HG03378 (cell line): ENCODE results near the gene TSPAN8.
"Not testable (repeated sequence)": the region's sequence is repeated elsewhere in the genome, so short reads cannot be mapped to it uniquely, and the experiment has no call there.

Experiments
- ATAC-seq: cut with Tn5 transposase; IDR thresholded peaks from one replicate; pipeline ENCODE4 v1.9.1; 2021; ENCODE audit warnings: mild to moderate bottlenecking, moderate library complexity; ENCODE audit not compliant: unreplicated experiment

Gene TSPAN8

DNA sequence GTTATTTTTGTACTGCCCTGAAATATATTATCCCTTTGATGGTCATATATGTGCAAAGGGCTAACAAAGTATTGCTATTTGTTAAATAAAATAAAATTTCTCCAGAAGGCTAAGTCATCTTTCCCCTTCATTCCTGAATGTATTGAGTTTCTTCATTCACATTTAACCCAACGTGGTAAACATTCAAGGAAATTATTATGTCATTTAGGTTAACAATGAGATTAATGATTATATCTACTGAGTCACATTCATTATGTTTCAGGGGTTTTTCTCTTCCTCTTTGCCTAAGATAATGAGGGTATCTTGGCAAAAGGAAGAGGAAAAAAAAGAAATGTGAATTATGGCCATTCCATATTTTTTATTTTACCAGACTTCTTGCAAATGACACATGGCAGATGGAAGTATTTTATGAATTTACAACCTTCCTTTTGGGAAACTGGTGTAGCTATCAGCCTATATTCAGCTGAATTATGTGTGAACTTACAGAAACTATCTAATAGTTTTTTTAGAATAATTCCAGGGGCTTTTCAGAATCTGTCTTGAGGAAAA, 27.2 kb downstream of the TSPAN8 start:
- no peak for ATAC-seq

DNA sequence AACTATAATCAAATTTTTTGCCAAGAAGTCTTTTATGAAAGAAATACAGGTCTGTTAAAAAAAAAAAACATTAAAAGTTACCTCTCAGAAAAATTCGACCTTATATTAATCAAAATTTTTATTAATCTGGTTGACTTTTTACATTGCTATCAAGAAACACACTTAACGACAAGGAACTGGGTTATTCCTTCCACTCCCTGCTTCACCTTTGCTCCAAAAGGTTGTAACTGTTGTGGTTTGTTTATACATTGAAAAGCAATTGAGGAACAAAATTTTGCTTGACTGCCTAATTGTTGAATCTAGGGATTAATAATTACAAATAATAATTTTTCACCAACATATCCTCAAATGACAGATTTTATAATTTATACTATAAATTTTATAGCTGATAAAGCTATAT, 28.4 kb downstream of the TSPAN8 start:
- no peak for ATAC-seq

DNA sequence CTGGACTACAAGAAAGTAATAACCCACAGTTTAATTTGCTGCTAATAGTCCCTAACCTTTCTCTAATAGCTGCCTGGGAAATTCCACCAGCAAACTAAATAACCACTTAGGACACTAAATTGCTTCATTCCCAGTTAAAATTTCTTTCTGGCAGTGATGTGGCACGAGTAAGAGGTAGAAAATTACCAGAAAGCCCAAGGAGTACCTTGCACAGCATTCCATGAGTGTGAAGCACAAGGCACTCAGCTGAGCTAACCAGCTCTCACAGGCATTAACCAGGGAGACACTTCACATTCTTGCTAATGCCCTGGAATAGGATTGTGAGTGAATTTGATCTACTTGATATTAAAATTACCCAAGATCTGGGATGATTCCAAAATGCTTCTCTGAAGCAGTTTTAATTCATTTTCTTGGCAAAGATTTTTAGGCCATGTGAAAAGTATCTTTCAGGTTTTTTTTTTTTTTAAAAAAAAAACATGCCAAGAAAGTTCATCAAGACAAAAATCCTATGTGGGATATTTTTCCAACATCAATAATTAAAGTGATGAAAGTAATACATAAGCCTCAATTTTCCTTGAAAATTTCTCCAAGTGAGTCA, 29.5 kb downstream of the TSPAN8 start:
- ATAC-seq = no peak

DNA sequence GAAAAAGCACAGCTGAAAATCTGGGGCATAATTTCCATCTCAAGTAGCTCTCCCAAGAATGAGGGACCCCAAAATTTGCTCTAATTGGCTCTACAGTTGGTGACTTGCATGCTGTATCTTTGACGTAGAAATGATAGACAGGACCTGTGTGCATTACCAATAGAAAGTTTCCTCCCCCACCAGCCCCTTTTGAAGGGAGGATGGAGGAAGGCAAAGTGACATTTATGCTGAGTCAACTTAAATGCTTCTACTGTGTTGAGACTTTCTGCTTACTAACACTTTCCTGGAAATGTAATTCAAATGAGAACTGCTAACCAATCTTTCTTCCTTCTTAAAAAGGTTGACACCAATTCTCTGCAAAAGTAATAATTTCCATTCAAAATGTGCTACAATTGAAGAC, 31.9 kb downstream of the TSPAN8 start:
- no peak for ATAC-seq

DNA sequence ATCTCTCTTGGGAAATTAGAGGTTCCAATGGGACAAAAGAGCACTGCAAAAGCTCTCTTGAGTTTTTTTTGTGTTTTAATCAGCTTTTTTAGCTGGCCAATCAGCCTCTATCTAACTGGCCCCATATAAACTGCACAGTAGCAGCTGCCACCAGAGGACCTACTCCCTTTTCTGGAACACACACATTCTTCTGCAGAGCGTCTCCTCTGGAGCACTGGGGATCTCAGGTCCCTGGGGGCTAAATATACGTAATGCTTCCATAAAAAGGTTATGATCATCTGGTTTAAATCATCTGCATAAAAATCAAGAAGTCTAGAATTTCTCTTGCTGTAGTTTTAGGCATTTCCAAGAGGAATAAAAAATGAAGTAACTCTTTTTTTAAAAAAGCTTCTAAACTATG, 32.3 kb downstream of the TSPAN8 start:
- no peak for ATAC-seq

DNA sequence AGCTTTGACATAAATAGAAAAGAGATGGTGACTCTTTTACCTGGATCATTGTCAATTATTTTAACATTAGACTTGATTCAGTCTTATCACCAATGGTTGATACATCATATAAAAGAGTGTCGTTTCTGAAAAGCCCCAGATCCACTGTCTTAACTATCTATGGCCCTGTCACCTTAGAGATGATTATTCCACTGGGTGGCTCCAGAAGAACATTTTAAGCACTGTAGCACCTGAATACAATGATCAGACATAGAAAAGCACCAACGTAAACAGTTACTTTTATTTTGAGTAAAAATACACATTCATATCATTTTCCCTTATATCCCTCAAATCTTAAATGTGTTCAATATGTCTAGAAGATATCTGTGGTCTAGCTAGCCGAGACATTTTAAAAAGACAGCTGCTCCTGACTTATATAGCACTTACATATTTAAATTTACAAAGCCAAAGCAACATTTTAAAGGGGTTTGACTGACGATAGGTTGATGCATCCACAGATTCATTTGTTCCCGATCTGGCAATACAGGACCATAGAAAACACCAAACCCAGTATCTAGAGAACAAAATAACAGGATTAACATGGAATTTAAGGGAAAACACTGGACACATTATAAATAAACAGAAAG, 32.9 kb downstream of the TSPAN8 start:
- ATAC-seq = no peak

DNA sequence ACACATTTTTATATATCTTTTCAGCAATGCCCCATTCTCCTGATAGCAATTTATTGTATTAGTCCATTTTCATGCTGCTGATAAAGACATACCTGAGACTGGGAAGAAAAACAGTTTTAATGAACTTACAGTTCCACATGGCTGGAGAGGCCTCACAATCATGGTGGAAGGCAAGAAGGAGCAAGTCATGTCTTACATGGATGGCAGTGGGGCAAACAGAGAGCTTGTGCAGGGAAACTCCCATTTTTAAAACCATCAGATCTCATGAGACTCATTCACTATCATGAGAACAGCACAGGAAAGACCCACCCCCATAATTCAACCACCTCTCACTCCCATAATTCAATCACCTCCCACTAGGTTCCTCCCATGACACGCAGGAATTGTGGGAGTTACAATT, 44.7 kb downstream of the TSPAN8 start:
- not testable (repeated sequence) for ATAC-seq

GRCh38 chr12:71109834-71110233, 48.0 kb downstream of the TSPAN8 start:
- ATAC-seq = no peak

GRCh38 chr12:71108355-71108754, 49.4 kb downstream of the TSPAN8 start:
- no peak for ATAC-seq

DNA sequence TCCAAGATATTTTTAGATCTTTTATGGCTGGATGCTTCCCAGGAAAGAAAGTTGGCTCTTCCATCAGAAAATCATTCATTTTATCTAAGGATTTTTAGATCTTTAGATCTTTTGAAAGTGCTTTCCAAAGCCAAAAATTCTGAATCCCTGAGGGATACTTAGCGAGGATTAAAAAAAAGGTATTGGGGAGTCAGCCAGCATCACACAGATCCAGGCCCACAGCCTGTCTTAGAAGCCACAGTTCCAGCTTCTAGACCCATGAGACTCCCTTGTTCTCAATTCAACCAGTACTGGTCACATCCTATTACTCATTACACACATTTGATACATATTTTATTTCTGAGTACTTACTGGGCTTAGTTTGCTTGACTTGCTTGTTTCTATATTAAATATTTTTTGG, 49.9 kb downstream of the TSPAN8 start:
- no peak for ATAC-seq

DNA sequence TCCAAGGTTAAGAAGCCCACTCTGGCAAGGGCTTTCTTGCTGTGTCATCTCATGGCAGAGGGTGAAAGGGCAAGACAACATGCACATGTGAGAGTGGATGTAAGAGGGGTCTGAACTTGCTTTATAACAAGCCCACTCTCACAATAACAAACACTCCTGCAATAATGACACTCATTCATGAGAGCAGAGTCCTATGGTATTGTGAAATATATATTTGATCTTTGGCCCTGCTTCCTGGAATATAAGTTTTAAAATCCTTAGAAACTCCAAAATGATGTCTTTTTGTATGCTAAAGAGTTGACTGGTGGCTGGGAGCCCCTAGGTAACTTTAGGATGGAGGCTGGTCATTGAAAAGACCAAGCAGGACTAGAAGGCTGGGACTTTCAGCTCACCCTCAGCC, 51.8 kb downstream of the TSPAN8 start:
- no peak for ATAC-seq

GRCh38 chr12:71092290-71092689, 65.5 kb downstream of the TSPAN8 start:
- ATAC-seq = no peak

GRCh38 chr12:71090971-71091370, 66.8 kb downstream of the TSPAN8 start:
- ATAC-seq = no peak

DNA sequence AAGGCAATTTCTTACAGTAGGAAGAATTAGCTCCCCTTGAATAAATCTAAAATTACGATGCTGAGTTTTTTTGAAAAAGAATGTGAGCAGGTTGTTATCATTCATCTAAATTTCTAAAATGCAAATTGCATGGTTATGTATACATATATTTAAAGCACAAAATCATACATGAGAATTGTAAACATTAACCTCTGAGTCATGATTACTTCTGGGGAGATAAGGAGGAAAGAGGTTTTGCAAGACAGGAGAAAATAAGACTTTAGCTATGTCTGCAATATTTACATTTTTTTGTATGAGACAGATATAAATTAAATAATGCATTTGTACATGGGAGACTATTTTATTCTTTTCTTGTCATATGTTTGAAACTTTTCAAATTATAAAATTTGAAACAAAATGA, 72.2 kb downstream of the TSPAN8 start:
- no peak for ATAC-seq

GRCh38 chr12:71075743-71076142, 82.1 kb downstream of the TSPAN8 start:
- no peak for ATAC-seq
